Femur (tissue), 1 donor: ENCODE data around the gene SMYD2.

Source experiments
- DNase-seq: peaks from one replicate; pipeline ENCODE4 v3.0.0-alpha.2; 2017

Gene SMYD2

GRCh38 chr1:214363386-214363785, 82.4 kb downstream of the SMYD2 start:
- DNase-seq = no peak

- peak; percentile 65 for DNase-seq
These were observed 83.4 kb downstream of the SMYD2 start for GRCh38 chr1:214364386-214364785.

GRCh38 chr1:214364786-214365295, 83.9 kb downstream of the SMYD2 start:
- no peak for DNase-seq

- no peak for DNase-seq
These were observed 86.9 kb downstream of the SMYD2 start for GRCh38 chr1:214367841-214368240.

GRCh38 chr1:214369364-214369763, 88.4 kb downstream of the SMYD2 start:
- DNase-seq = no peak

GRCh38 chr1:214370615-214371014, 89.7 kb downstream of the SMYD2 start:
- no peak for DNase-seq

- DNase-seq = no peak
These were observed 91.1 kb downstream of the SMYD2 start for GRCh38 chr1:214372092-214372491.

- no peak for DNase-seq
These were observed 96.5 kb downstream of the SMYD2 start for GRCh38 chr1:214377485-214377884.

- DNase-seq = no peak
These were observed 96.9 kb downstream of the SMYD2 start for GRCh38 chr1:214377886-214378285.

GRCh38 chr1:214378492-214378891, 97.5 kb downstream of the SMYD2 start:
- DNase-seq = no peak

- DNase-seq = no peak
These were observed 98.4 kb downstream of the SMYD2 start for GRCh38 chr1:214379236-214379970.

GRCh38 chr1:214380396-214380795, 99.4 kb downstream of the SMYD2 start:
- no peak for DNase-seq

- DNase-seq = no peak
These were observed 100.2 kb downstream of the SMYD2 start for GRCh38 chr1:214380986-214381695.

GRCh38 chr1:214383381-214384372, 102.7 kb downstream of the SMYD2 start:
- no peak for DNase-seq

- DNase-seq = no peak
These were observed 103.6 kb downstream of the SMYD2 start for GRCh38 chr1:214384373-214385079.

GRCh38 chr1:214385428-214385827, 104.5 kb downstream of the SMYD2 start:
- DNase-seq = no peak

GRCh38 chr1:214386333-214386732, 105.4 kb downstream of the SMYD2 start:
- no peak for DNase-seq
